Measurements from ENCODE around the gene NXT1.
A peak's percentile ranks its signal among the peaks of the same experiment; 100 is the strongest.
"Not testable (repeated sequence)": the region's sequence is repeated elsewhere in the genome, so short reads cannot be mapped to it uniquely, and the experiment has no call there.

The NXT1 gene

DNA sequence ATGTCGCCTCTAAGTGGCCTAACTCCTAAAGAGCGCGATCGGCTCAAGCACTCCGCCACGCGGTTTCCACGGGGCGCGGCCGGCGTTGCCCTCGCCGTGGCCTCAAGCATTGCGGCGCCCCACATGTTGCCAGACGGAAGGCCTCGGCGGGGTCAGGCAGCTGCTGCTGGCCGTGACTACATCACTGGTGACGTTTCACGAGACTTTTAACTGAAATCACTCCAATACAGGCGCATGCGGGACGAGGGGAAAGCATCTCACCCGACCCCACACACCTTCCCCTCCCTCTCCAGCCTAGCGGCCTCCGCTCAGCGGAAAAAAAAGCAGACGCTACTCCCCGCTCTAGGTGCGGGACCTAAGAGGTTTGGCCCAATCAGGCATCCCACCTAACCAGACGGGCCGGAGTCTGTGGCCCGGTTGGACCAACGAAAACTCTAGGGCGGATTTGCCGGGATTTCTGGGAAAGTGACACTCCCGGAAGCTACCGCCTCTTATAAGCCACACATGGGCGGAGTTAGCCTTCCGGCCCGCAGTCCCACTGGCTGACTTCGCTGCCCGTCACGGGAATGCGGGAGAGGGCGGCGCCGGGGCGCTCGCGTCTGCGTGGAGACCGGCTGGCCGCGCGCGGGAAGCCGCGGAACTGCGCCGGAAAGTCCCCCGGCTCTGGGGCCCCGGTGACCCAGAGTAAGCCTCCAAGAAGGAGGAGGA, at the start of gene NXT1:
Gene NXT1 (plus strand): TSS at position 596 of the 708 bp plus-strand sequence. CDS start 3,251 bp downstream, outside the sequence.
- DNase-seq (ENCODE audit: low read depth in 2 of 2) = peak; percentile 92 to 93

DNA sequence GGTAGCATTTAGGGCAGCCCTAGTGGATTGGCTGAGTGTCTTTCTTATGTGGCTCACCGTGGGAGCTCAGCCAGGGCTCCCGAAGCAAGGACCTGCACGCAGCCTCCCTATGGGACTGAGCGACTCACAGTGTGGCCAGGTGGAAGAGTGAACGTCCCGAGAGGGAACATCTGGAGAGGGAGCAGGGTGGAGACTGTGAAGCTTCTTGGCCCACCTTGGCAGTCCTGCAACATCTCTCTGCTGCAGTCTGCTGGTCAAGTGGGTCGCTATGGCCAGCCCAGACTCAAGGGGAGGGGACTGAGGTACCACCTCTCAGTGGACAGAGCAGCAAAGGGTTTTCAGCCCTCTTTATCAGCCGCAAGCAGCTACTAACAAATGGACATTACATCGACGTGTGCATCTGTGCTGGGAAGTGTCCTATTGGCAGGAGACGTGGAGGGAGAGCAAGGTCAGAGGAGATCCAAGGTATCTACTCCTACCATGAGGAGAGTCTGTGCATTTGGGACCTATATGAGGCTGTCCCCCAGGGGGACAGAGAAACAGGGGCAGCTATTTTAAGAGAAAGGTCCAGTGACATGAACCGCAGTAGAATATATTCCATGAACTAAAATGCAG, 49.0 kb upstream of the NXT1 start:
- DNase-seq (ENCODE audit: low read depth in 2 of 2) = no peak

DNA sequence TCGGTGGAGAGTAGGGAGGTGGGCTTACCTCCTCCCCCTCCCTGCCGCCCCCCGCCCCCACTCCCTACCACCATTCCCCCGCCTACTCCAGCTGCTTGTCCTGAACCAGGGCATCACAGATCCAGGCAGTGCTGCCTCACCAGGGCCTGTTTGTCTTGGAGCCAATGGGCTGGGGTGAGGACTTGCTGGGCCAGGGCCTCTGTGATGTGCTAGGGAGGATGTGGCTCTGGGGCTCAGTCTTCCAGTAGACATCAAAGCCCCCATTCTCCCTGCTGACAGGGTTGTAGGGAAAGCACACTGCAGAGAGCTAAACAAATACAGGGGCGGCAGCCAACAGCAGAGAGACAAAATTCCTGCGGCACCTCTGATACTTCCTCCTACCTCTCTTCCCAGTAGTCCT, 48.2 kb upstream of the NXT1 start:
- DNase-seq (ENCODE audit: low read depth in 2 of 2) = no peak

DNA sequence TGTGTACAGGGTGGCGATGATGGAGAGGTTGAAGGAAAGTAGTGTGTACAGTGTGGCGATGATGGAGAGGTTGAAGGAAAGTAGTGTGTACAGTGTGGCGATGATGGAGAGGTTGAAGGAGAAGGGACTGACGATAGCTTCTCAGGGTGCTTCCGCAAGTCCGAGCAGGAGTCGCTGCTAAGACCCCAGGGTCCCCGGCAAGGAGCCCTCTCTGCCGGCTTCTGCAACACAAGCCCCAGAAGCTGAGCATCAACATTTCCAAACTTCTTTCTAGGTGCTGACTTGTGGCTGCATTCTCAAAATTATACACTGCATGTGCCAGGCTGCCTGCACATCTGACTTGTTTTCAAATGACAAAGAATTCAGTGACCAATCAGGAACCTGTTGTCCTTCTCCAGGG, 47.8 kb upstream of the NXT1 start:
- no peak for DNase-seq (ENCODE audit: low read depth in 2 of 2)

DNA sequence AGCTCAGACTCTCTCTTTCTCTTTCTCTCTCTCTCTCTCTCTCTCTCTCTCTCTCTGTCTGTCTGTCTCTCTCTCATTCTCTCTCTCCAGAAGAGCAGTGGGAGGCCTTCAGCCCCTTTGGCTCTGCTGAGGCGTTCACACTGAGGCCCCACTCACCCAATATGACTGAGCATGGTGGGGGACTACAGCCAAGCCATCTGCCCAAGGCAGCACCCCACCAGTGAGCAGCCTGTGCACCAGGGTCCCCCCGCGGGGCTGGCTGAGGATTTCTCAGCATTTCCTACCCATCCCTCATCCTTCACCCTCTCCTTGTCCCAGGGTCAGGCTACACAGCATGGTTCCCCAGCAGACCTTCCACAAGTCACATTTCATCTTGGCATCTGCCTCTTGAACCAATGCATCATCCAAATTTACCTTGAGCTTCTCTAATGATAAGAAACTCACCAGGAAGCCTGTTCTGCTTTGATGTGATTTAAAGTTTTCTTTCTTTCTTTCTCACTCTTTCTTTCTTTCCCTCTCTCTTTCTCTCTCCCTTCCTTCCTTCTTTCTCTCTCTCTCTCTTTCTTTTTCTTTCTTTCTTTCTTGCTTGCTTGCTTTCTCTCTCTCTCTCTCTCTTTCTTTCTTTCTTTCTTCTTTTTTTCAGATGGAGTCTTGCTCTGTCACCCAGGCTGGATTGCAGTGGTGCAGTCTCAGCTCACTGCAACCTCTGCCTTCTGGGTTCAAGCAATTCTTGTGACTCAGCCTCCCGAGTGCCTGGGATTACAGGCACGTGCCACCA, 47.1 kb upstream of the NXT1 start:
- DNase-seq (ENCODE audit: low read depth in 2 of 2) = no peak

DNA sequence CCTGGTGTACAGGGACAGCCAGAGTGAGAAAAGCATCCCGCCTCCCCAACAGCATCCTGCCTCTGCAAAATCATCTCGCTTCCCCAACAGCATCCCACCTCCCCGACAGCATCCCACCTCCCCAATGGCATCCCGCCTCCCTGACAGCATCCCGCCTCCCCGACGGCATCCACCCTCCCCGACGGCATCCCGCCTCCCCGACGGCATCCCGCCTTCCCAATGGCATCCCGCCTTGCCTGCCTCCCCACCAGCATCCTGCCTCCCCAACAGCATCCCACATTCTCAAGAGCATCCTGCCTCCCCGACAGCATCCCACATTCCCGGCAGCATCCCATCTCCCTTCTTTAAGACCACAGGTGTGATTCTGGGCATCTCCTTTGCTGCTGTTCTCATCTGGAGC, 46.0 kb upstream of the NXT1 start:
- DNase-seq (ENCODE audit: low read depth in 2 of 2) = no peak

DNA sequence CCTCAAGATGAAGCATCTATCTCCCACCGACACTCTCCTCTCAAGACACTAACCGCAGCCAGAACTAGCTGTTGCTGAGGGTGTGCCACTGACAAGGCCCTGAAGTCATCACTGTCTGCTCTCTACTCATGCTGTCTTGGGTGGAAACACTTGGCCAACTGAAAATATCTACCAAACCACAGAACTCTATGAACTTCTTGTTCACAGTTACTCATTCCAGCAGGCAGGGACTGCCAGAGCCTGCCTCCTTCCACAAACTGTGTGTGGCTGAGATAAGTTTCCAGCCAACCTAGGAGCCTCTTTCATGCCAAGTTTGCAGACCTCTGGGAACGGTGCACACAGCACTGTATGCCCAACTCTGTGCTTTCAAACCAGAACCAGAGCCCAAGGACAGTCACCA, 45.5 kb upstream of the NXT1 start:
- no peak for DNase-seq (ENCODE audit: low read depth in 2 of 2)

DNA sequence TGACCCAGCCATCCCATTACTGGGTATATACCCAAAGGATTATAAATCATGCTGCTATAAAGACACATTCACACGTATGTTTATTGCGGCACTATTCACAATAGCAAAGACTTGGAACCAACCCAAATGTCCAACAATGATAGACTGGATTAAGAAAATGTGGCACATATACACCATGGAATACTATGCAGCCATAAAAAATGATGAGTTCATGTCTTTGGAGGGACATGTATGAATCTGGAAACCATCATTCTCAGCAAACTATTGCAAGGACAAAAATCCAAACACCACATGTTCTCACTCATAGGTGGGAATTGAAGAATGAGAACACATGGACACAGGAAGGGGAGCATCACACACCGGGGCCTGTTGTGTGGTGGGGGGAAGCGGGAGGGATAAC, 43.2 kb upstream of the NXT1 start:
- DNase-seq (ENCODE audit: low read depth in 2 of 2) = not testable (repeated sequence)

DNA sequence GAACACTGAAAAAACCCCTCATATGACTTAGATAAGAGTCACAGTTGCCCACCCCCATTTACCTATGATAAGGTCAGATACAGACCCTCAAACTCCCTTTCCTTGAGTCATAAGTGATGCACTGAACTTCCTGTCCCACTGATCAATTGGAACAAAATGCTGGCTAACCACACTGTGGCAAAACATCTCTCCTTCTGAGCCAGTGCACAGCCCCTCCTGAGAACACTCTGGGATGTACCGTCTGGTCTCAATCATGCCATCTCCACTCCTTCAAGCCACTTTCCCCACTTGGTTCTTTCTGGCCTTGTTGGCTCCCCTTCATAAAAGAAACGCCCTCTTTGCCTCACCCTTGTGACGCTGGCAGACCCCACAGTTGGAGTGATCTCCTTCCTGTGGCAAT, 42.6 kb upstream of the NXT1 start:
- DNase-seq (ENCODE audit: low read depth in 2 of 2) = no peak

DNA sequence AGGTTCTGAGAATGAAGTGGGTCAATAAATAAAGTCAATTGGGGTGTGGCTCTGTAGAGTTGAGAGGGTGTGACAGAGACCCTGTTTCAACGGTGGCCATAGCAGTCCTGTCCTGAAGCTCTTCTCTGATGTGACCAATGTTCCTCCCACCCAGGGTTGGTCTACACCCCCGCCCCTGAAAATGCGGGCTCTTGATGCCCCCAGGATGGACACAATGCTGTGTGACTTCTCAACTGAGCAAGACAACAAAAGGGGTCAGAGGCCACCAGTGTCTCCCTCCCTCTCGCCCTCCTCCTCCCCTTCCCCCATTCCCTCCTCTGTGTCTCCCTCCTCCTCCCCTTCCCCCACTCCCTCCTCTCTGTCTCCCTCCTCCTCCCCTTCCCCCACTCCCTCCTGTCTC, 41.7 kb upstream of the NXT1 start:
- no peak for DNase-seq (ENCODE audit: low read depth in 2 of 2)

DNA sequence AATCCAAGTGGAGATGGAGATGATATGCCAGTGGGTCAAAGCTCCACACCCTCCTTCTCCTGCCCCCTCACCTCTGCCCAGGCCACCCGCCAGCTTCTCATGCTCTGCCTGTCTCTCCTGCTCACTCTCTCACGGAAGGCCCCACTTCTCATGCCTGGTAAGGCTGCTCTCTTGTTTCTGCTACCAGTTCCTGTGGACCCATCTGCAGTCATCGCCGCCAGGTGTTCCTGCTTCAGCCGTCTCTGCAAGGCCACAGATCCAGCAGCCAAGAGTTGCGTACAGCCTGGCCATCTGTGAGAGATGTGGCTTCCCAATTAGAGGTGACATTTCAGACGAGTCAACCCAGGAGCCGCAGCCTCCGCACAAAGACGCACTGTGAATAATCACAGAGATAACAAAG, 40.8 kb upstream of the NXT1 start:
- DNase-seq (ENCODE audit: low read depth in 2 of 2) = no peak

DNA sequence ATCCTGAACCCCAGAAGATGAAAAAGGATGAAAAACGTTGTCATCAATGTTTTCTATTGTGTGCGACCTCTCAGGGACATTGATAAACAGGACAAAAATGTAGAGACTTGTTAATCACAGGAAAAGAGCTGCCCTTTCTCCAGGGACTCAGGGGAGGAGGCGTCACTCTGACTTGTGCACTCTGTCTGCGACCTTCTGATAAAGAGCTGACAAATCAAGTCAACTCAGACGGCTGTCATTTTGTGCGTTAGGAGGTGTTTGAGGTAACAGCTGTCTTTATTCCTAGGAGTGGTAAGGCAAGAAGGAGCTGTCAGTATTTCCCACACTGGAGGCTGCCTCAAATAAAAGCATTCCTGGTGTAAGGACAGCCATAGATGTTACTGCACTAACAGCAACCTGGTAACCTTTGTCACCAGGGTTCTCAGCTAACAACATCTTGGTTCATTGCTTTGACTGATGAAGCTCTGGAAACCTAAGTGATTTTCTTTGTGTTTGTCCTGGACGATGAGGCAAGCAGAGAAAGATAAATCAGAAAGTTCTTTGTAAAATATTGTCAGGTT, 38.6 kb upstream of the NXT1 start:
- no peak for DNase-seq (ENCODE audit: low read depth in 2 of 2)

DNA sequence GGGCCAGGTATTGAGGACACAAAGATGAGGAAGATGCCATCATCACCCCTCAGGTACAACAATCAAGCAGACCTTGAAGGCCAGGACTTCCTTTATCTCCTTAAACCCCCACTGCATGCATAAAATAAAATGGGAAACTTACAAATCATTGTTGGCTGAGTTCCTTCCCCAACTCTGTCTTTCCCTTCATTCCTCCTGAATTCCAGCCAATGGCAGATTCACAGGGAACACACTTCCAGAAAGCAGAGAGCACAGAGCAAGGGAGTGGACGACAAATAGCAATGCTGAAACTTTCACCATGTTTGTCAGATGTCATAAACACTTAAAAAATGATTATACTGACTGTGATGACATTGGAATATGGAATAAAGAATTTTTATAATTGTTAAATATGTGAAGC, 37.3 kb upstream of the NXT1 start:
- no peak for DNase-seq (ENCODE audit: low read depth in 2 of 2)

DNA sequence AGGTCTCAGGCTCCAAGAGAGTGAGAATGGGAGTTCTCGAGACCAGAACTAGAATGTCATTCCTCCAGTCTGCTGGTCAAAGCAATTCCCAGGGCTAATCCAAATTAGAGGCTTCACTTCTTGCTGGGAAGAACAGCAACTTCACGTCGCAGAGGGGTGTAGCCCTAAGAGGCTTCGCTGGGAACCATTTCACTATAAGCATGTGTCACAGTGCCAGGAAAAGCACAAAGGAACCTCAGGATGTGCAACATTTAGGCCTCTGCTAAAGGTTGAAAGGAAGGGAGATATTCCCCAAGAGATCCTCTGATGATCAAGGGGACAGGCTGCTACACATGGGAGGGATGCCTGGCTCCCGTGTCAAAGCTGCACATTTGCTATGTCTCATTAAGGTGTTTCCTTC, 35.9 kb upstream of the NXT1 start:
- DNase-seq (ENCODE audit: low read depth in 2 of 2) = no peak

DNA sequence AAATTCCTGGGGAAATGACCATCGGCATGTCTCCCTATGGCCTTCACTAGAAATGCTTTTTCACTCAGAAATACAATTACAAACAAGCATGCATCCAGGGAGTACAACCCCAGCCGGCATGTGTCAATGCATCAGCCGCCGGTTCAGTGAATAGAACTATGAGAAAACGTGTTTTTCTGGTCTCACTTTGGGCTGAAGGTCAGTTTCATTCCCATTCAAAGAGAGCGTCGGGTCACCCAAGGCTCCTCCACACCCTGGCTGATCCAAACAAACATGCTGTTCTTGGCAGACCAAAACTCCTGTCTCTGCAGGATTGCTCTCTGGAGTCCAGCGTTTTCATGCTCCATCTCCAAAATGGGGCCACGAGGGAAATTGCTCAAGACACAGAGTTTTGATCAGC, 35.5 kb upstream of the NXT1 start:
- no peak for DNase-seq (ENCODE audit: low read depth in 2 of 2)

DNA sequence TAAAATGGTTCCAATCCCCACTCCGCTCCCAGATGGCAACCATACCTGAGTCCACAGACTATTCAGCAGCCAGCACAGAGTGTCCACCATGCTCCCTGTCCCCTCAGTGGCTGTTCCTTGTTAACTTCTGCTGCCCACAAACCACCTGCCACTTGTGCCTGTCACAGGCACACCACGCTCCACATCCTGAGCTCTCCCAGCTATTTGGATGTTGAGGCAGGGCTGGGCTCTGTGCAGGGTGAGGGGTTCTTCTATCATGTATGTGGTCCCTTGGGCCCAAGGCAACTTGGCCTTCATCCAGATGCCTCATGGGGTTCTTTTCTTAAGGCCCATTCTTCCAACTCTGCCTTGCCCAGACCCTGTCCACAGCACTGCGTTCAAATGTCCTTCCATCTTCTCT, 34.0 kb upstream of the NXT1 start:
- no peak for DNase-seq (ENCODE audit: low read depth in 2 of 2)

DNA sequence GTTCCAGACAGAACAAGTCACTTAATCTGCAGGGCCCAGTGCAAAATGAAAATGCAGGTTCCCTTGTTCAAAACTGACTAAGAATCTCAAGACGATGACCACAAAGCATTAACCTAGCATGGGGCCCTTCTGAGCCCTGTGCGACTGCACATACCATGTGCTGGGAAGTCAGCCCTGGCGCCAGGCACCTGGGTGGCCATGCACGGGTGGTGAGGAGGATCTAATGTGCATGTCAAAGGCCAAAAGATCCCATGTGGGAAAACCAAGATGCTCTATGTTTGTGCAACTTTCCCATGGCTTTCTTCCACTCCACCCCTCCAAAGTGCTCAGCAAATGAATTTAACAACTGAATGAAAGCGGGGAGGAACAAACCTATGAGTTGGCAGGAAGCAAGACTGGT, 33.5 kb upstream of the NXT1 start:
- DNase-seq (ENCODE audit: low read depth in 2 of 2) = no peak

DNA sequence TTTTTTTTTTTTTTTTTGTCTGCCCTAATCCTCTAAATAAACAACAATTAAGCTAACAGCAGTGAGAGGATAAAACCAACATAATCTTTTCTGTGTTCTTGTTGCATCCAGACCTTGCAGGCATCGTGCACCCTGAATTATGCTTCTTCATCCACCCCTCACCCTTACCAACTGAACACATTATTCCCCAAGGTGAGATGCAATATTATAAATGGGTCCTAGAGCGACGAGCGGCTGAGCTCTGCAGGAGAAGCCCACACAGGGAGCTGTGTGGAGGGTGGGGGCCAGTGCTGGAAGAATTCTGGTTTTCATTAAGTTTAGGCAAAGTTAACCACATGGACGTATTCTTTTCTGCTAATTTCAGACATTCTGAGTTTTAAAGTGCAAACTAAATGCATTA, 32.2 kb upstream of the NXT1 start:
- DNase-seq (ENCODE audit: low read depth in 2 of 2) = no peak

DNA sequence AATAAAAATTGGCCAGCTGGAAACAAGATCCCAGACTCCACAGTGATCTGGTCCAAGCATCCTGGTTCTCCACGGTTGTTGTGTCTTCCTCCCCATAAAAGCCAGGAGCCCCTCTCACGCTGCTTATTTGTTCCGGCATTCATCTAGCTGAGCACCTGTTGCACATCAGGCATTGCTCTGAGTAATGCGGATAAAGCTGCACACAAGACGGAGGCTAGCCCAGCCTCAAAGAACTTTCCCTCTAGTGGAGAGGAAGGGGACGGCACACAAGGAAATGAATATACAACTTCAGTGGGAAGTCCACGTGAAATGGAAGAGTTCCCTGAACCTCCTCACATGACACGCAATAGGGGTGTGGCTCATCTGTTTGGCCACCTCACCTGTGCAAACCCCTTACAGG, 30.3 kb upstream of the NXT1 start:
- no peak for DNase-seq (ENCODE audit: low read depth in 2 of 2)

DNA sequence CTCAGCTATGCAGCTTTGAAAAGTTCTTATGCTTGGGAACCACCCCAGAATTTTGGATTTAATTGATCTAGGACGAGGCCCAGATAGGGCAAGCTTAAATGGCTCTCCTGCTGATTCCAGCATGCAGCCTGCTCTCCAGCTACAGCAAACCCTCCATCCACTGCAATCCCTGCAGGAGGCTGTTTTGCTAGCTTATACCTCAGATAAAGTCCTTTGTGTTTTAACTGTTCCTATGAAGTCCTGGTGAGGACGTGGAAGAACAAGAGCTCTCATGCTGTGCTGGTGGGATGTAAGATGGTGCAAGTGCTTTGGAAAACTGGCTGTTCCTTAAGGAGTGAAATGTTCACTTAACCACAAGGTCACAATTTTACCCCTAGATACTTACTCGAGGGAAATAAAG, 25.5 kb upstream of the NXT1 start:
- DNase-seq (ENCODE audit: low read depth in 2 of 2) = no peak

DNA sequence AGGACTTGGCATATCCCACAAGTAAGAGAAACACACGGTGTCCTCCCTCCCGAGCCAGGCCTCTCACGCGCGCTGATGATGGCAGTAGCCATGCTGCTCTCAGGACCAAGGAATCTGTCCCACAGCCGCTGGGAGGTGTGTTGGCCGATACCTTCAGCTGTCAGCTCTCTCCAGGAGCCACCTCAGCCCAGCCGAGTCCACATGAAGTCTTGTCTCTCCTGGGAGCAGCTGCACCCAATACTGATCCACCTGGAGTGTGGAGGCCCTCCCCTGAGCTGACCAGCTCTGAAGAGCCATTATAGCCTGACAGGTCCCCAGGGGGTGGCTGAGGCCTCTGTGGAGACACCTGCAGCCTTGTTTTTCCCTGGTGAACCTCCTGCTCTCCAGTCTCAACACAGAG, 23.8 kb upstream of the NXT1 start:
- no peak for DNase-seq (ENCODE audit: low read depth in 2 of 2)

DNA sequence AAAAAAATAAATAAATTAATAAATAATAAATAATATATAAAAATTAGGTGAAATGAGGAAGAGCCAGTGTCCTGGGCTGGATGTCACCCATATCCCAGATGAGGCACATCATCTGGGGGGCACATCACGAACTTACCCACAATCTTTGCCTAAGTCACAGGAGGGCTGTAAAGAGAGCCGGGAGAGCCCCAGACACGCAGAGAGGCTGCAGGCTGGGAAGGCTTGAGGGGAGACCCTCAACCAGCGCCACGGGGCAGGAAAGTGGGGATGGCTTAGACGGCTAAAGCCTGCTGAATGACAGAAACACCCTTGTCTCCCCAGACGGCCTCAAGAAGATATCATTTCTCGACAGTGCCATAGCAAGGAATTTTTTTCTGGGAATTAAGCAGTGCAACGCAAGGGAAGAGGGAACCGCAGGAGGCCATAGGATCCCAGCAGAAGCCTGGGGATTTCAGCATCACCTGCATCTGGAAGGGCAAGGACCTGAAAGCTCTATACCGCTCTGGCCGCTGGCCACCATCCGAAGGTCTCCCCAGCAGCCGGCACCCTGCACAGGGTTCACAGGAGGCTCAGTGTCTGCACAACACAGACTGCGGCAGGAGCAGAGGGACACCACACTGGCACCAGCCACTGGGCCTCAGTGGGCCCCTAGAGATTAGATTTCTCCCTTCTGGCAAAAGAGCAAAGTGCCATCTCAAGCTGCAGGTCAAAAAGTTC, 22.8 kb upstream of the NXT1 start:
- DNase-seq (ENCODE audit: low read depth in 2 of 2) = no peak
